GM12878 (cell line): Measurements from ENCODE around the gene PLEKHA1. TPM values are rescaled to one million over a fixed set of nuclear protein-coding genes. Genes with fewer than 3 reads are reported as not detected.

Source experiments
- ATAC-seq: fragments of 200-7000 bp; cut with Tn5 transposase; 3 replicates; pipeline ENCODE4 v1.9.1; 2020; ENCODE audit warnings: mild to moderate bottlenecking, moderate library complexity
- BruUV-seq: library from RNA; stranded (reverse); fragments of 400-500 nt; replicated peaks from 2 replicates; lab custom pipeline; 2021; lab: Mats Ljungman, UMichigan
- CTCF ChIA-PET: fragments of 300-600 bp; sonication (Branson Sonifier 250); formaldehyde crosslinking; extraction: SDS; loops from one replicate; lab custom pipeline; 2021; ENCODE audit warnings: inconsistent platforms; lab: Yijun Ruan, JAX
- POLR2A ChIA-PET: fragments of 350-600 bp; formaldehyde crosslinking; extraction: SDS; loops from one replicate; lab custom pipeline; 2021; ENCODE audit warnings: inconsistent platforms; lab: Charles Lee
- RAD21 ChIA-PET: fragments of 300-600 bp; sonication (Branson Sonifier 250); formaldehyde crosslinking; loops from one replicate; lab custom pipeline; 2023; ENCODE audit warnings: antibody characterized with exemption; ENCODE audit not compliant: unreplicated experiment; lab: Charles Lee
- SMC1A ChIA-PET: fragments of 300-600 bp; sonication (Branson Sonifier 250); formaldehyde crosslinking; loops from one replicate; lab custom pipeline; 2023; ENCODE audit not compliant: unreplicated experiment, uncharacterized antibody; lab: Charles Lee
- DNase-seq: peaks from one replicate; pipeline ENCODE4 v3.0.0-alpha.2; 2011; ENCODE audit warnings: low read depth, low spot score
- FAIRE-seq: peaks from 3 replicates; lab custom pipeline; 2011; peaks lifted over from hg19 to GRCh38; lab: Jason Lieb, UNC
- H2AFZ ChIP-seq: 2 replicates; pipeline ENCODE4 v1.6.0; 2011; ENCODE audit warnings: low read depth, low read length, control low read depth; ENCODE audit not compliant: control insufficient read depth
- H3K27ac ChIP-seq: 2 replicates; pipeline ENCODE4 v1.5.1; 2011; ENCODE audit warnings: control low read depth; ENCODE audit not compliant: control insufficient read depth, insufficient read depth
- H3K27me3 ChIP-seq, 2 experiments: replicated peaks in 1 of 2; 2 replicates each; pipeline versions ENCODE4 v1.6.0 to v1.6.1; 2011; ENCODE audit warnings: low read length in 1 of 2; ENCODE audit not compliant: control insufficient read depth in 2 of 2, insufficient read depth in 2 of 2
- H3K36me3 ChIP-seq, 2 experiments: 2 replicates each; pipeline ENCODE4 v1.5.1; 2011; ENCODE audit warnings: low read length in 1 of 2; ENCODE audit not compliant: control insufficient read depth in 2 of 2, insufficient read depth in 2 of 2
- H3K4me1 ChIP-seq: 2 replicates; pipeline ENCODE4 v1.6.1; 2011; ENCODE audit warnings: mild to moderate bottlenecking, low read length, moderate library complexity, mixed read lengths; ENCODE audit not compliant: control insufficient read depth, insufficient read depth
- H3K4me2 ChIP-seq: 2 replicates; pipeline ENCODE4 v1.6.0; 2011; ENCODE audit warnings: control low read depth; ENCODE audit not compliant: control insufficient read depth, insufficient read depth
- H3K4me3 ChIP-seq: fragments of 200-600 bp; sonication (generic); 2 replicates; pipeline ENCODE4 v1.5.1; 2016
- H3K79me2 ChIP-seq: 2 replicates; pipeline ENCODE4 v1.6.0; 2011; ENCODE audit warnings: low read length; ENCODE audit not compliant: control insufficient read depth, insufficient read depth
- H3K9ac ChIP-seq: 2 replicates; pipeline ENCODE4 v1.8.0; 2011; ENCODE audit warnings: low read length, control low read depth, mixed read lengths; ENCODE audit not compliant: control insufficient read depth, insufficient read depth
- H3K9me3 ChIP-seq: replicated peaks from 3 replicates; pipeline ENCODE4 v1.5.1; 2011; ENCODE audit warnings: mild to moderate bottlenecking, low read length; ENCODE audit not compliant: control insufficient read depth, insufficient read depth
- H4K20me1 ChIP-seq: 2 replicates; pipeline ENCODE4 v1.6.0; 2011; ENCODE audit not compliant: control insufficient read depth, insufficient read depth
- ASH2L ChIP-seq: fragments of 300-600, 200-600 bp; sonication (generic); IDR thresholded peaks from 2 replicates; pipeline ENCODE4 v1.6.1; 2017; ENCODE audit warnings: low read depth, mild to moderate bottlenecking, borderline replicate concordance
- CTCF ChIP-seq, 3 experiments: IDR thresholded peaks in 2 of 3; conservative IDR thresholded peaks in 1 of 3; 2 replicates each; pipeline ENCODE4 v1.5.1; 2011; ENCODE audit warnings: low read depth in 3 of 3, low read length in 3 of 3, mild to moderate bottlenecking in 3 of 3, control low read depth in 2 of 3, moderate library complexity in 2 of 3, inconsistent platforms in 1 of 3, mixed read lengths in 1 of 3; ENCODE audit not compliant: control insufficient read depth in 2 of 3, insufficient read depth in 1 of 3; ENCODE audit errors: extremely low read depth in 1 of 3
- GABPA ChIP-seq: IDR thresholded peaks from 2 replicates; pipeline ENCODE4 v1.6.1; 2014; ENCODE audit warnings: antibody characterized with exemption, low read depth, mild to moderate bottlenecking, inconsistent platforms
- HDAC2 ChIP-seq: fragments of 200-600 bp; sonication (generic); IDR thresholded peaks from 2 replicates; pipeline ENCODE4 v1.6.1; 2017
- HDGF ChIP-seq: fragments of 450-650 bp; IDR thresholded peaks from 2 replicates; pipeline ENCODE4 v1.6.1; 2016; ENCODE audit warnings: antibody characterized with exemption
- MLLT1 ChIP-seq: fragments of 450-650 bp; IDR thresholded peaks from 2 replicates; pipeline ENCODE4 v1.6.1; 2016; ENCODE audit warnings: mild to moderate bottlenecking
- RAD21 ChIP-seq: IDR thresholded peaks from 2 replicates; pipeline ENCODE4 v1.6.1; 2011; ENCODE audit warnings: mild to moderate bottlenecking, low read depth, low read length, moderate library complexity; ENCODE audit not compliant: insufficient read depth
- SMC3 ChIP-seq: IDR thresholded peaks from 2 replicates; pipeline ENCODE4 v1.6.1; 2011; ENCODE audit warnings: low read length, improper control_type of control experiment, borderline replicate concordance
- TCF7 ChIP-seq: IDR thresholded peaks from 2 replicates; pipeline ENCODE4 v1.6.1; 2014; ENCODE audit warnings: antibody characterized with exemption, borderline replicate concordance
- WGBS: methylation state at CpG from one replicate; pipeline ENCODE4 v1.1.6; 2016; ENCODE audit warnings: low lambda C conversion rate; ENCODE audit not compliant: insufficient replicate concordance, insufficient coverage; ENCODE audit errors: missing lambda C conversion rate; 5-methylcytosine and 5-hydroxymethylcytosine counted together
- in situ Hi-C: fragments of 300-500 bp; cut with MboI; formaldehyde crosslinking; loops from 9 replicates; pipeline ENCODE4 v1.14.3; 2018; ENCODE audit warnings: mixed read lengths
- intact Hi-C: fragments of 100-400 bp; cut with micrococcal nuclease; formaldehyde crosslinking; loops from one replicate; pipeline ENCODE4 v1.14.2; 2022; ENCODE audit not compliant: unreplicated experiment
- polyA plus RNA-seq, 11 experiments: library from polyadenylated mRNA; depleted of rRNA in 4 of 11; unstranded in 6 of 11; stranded (reverse) in 5 of 11; fragments of >200 nt; fragmentation: Nextera tagmentation in 4 of 11; fragmentation: Illumina TruSeq in 1 of 11; extraction: Ambion mirVana in 4 of 11; extraction: Trizol in 1 of 11; gene quantifications; 1 replicate in 1 of 11; 2 replicates in 10 of 11; pipeline versions ENCODE4 v1.2.1 to v1.2.3, GENCODE V29; 2011 to 2016; ENCODE audit warnings: inconsistent platforms in 2 of 11, missing spikeins in 2 of 11, low read depth in 1 of 11
- total RNA-seq, 4 experiments: library from RNA; depleted of rRNA in 3 of 4; stranded (reverse); fragments of >200 nt in 3 of 4; fragmentation: Illumina TruSeq in 1 of 4; extraction: Trizol in 1 of 4; gene quantifications; 2 replicates each; pipeline versions ENCODE4 v1.2.1 to v1.2.3, GENCODE V29; 2013 to 2021
- TF ChIP-seq, protein P1 (sequence below): IDR thresholded peaks from 2 replicates; pipeline ENCODE4 v1.6.1; 2012; ENCODE audit warnings: improper control_type of control experiment, low read depth, low read length; ENCODE audit not compliant: insufficient replicate concordance

The PLEKHA1 gene
- total and polyA plus RNA-seq, 10 of the 15 experiments (the other 5 are each of a cell fraction or from before 2014, with no cell fraction given) = 0.15 to 6.0 (median 0.32) TPM

DNA sequence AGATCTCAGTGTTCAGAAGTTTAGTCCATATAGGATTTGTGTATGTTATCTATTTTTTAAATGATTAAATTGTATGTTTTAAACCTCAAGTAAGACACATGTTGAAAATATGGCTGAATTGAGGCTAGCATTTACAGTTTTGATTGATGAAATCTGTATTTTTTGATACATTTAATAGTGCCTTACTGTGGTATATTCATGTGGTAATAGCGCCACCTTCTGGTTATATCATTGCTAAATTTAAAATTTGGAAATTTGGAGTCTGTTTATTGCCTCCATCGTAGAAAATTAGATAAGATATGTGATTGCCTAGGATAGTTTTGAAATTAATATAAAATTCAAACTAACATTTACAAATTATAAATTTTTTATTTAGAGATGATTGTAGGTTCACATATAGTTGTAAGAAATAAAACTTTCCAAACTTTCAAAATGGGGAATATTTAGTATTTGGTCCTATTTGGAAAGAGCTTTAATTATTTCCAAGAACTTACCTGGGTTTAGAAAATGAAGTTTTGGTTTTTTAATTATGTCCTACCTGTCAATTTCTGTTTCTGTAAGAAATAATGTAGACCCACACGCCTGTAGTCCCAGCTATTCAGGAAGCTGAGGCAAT, 60.8 kb downstream of the PLEKHA1 start:
- H3K4me2 ChIP-seq = no peak overlapping the region
- in situ Hi-C loops = no loop called here
- no peaks in the 10 kb centered on the region for H3K9me3 ChIP-seq
- BruUV-seq = no TSS peak
- ATAC-seq (peak; percentile 47; the same call in 1 of the 3 replicates), DNase-seq (no peak), FAIRE-seq (no peak)
- no peak overlapping the region for H2AFZ ChIP-seq
- H3K4me3 ChIP-seq = no peak overlapping the region
- no peak overlapping the region for H3K9ac ChIP-seq
- intact Hi-C loops = loop anchor here (1.0 to 10.0 kb wide), 4 partner anchors 93 to 291 kb away; partner anchors contain the start of gene DMBT1
- H3K79me2 ChIP-seq = no peaks in the 10 kb centered on the region
- ChIA-PET POLR2A (no interaction called here), SMC1A (interaction anchor here (0.7 to 3.8 kb wide), 27 partner anchors 11 to 167 kb away, joined by 3 to 57 read pairs (median 5); partner anchors contain the start of genes BTBD16 and PLEKHA1), RAD21 (interaction anchor here (0.7 to 3.6 kb wide), 13 partner anchors 11 to 157 kb away, joined by 3 to 46 read pairs (median 5); no protein-coding TSS in a partner anchor), CTCF (interaction anchor here (0.5 to 7.4 kb wide), 40 partner anchors 10 to 1687 kb away, joined by 3 to 117 read pairs (median 5); partner anchors contain the start of gene BTBD16)
- H3K27me3 ChIP-seq = no peaks in the 10 kb centered on the region
- no peaks in the 10 kb centered on the region for H3K36me3 ChIP-seq
- H3K27ac ChIP-seq = no peak overlapping the region
- 17% methylated on average over 3 of the region's 3 CpGs for WGBS
- H3K4me1 ChIP-seq = no peaks in the 10 kb centered on the region
- TF ChIP-seq CTCF (IDR thresholded peaks at IDR 0.05 in 2 of 3, conservative IDR thresholded peaks at IDR 0.05 in 1 of 3; ENCODE audit: control insufficient read depth in 2 of 3, extremely low read depth in 1 of 3, insufficient read depth in 1 of 3, low read depth in 3 of 3, low read length in 3 of 3) (peak; percentile 30 to 59 (median 40); a peak in 5 of 6 replicates), RAD21 (peak; percentile 81), SMC3 (peak; percentile 86), HDGF (no peak), TCF7 (no peak), HDAC2 (no peak), MLLT1 (no peak), GABPA (no peak), ASH2L (no peak)
- TF ChIP-seq, protein P1, sequence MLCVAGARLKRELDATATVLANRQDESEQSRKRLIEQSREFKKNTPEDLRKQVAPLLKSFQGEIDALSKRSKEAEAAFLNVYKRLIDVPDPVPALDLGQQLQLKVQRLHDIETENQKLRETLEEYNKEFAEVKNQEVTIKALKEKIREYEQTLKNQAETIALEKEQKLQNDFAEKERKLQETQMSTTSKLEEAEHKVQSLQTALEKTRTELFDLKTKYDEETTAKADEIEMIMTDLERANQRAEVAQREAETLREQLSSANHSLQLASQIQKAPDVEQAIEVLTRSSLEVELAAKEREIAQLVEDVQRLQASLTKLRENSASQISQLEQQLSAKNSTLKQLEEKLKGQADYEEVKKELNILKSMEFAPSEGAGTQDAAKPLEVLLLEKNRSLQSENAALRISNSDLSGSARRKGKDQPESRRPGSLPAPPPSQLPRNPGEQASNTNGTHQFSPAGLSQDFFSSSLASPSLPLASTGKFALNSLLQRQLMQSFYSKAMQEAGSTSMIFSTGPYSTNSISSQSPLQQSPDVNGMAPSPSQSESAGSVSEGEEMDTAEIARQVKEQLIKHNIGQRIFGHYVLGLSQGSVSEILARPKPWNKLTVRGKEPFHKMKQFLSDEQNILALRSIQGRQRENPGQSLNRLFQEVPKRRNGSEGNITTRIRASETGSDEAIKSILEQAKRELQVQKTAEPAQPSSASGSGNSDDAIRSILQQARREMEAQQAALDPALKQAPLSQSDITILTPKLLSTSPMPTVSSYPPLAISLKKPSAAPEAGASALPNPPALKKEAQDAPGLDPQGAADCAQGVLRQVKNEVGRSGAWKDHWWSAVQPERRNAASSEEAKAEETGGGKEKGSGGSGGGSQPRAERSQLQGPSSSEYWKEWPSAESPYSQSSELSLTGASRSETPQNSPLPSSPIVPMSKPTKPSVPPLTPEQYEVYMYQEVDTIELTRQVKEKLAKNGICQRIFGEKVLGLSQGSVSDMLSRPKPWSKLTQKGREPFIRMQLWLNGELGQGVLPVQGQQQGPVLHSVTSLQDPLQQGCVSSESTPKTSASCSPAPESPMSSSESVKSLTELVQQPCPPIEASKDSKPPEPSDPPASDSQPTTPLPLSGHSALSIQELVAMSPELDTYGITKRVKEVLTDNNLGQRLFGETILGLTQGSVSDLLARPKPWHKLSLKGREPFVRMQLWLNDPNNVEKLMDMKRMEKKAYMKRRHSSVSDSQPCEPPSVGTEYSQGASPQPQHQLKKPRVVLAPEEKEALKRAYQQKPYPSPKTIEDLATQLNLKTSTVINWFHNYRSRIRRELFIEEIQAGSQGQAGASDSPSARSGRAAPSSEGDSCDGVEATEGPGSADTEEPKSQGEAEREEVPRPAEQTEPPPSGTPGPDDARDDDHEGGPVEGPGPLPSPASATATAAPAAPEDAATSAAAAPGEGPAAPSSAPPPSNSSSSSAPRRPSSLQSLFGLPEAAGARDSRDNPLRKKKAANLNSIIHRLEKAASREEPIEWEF = no peak
- no peaks in the 10 kb centered on the region for H4K20me1 ChIP-seq
